ENCODE results near the gene EPHB2.

DNA sequence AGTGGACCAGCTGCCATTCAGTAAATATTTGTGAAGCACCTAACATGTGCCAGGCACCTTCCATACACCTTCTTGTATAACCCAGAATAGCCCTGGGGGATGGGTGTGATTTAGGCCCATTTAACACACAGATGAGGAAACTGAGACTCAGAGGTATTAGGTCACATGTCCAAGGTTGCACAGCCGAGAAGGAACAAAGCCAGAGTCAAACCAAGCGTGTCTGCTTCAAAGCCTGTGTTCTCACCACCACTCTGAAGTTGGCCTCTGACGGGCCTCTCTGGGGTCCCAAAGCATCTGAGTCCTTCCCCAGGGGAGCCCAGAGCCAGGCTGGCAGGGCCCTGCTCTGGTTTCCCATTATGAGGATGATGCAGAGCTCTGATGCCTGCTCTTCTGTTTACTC is 196.9 kb downstream of the EPHB2 start:
- TF ChIP-seq, protein P1, sequence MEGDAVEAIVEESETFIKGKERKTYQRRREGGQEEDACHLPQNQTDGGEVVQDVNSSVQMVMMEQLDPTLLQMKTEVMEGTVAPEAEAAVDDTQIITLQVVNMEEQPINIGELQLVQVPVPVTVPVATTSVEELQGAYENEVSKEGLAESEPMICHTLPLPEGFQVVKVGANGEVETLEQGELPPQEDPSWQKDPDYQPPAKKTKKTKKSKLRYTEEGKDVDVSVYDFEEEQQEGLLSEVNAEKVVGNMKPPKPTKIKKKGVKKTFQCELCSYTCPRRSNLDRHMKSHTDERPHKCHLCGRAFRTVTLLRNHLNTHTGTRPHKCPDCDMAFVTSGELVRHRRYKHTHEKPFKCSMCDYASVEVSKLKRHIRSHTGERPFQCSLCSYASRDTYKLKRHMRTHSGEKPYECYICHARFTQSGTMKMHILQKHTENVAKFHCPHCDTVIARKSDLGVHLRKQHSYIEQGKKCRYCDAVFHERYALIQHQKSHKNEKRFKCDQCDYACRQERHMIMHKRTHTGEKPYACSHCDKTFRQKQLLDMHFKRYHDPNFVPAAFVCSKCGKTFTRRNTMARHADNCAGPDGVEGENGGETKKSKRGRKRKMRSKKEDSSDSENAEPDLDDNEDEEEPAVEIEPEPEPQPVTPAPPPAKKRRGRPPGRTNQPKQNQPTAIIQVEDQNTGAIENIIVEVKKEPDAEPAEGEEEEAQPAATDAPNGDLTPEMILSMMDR (IDR thresholded peaks at IDR 0.05) = no peak
- TF ChIP-seq POLR2A (IDR thresholded peaks at IDR 0.05) = no peak

Data from testis (tissue), 2 donors.